Measurements from ENCODE around the gene MAS1.

MAS1 gene

DNA sequence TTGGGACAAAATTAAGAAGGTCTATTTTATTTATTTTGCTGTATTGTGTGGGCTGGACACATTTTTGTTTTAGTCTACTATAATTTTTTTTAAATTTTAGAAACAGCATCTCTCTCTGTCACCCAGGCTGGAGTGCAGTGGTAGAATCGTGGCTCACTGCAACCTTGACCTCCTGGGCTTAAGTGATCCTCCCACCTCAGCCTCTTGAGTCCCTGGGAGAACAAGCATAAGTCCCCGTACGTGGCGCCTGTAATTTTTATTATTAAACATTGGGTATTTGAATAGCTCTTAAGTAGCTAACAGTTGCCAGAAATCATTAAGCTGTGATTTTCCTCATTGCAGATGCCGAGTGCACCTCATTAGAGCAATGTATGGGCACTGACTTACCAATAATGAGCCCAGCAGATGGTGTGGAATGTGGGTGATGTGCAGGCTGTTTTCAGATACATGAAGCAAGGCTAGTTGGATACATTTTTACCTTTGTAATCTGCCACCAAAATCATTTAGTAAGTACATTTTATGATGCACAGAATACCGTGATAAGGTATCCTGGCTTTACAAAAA, 10.3 kb upstream of the MAS1 start:
- no peak for DNase-seq (ENCODE audit: low read depth)

DNA sequence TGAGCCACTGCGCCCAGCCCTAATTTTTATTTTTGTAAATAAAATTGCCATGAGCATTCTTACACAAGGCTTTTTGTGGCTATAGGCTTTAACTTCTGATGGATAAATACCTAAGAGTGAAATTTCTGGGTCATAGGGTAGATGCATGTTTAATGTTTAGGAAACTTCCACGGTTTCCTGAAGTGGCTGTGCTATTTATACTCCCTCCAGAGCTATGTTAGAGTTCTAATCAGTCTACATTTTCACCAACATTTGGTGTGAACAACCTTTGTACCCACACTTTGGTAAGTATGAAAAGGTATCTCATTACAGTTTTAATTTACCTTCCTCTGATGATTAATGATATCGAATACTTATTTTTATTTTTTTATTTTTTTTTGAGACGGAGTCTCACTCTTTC, 6.1 kb upstream of the MAS1 start:
- DNase-seq (ENCODE audit: low read depth), result no peak

DNA sequence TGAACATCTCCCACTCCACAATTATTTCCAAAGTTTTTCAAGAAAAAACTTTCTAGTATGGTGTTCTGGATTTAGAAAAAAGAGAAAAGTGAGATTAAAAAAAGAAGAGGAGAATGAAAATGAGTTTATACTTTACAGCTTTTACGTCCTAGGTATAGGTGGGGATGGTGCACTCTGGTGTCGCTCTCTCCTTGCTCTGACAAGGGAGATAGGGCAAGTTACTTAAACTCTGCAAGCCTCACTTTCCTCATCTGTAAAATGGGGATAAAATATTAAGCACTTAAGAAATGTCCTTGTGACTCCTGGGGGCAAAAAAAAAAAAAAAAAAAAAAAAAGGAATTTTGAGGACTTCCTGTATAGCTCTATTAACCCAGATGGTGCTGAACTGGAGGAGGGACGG, 4.5 kb upstream of the MAS1 start:
- DNase-seq (ENCODE audit: low read depth), result no peak

GRCh38 chr6:159887146-159887545, 3.6 kb upstream of the MAS1 start:
- no peak for DNase-seq (ENCODE audit: low read depth)

DNA sequence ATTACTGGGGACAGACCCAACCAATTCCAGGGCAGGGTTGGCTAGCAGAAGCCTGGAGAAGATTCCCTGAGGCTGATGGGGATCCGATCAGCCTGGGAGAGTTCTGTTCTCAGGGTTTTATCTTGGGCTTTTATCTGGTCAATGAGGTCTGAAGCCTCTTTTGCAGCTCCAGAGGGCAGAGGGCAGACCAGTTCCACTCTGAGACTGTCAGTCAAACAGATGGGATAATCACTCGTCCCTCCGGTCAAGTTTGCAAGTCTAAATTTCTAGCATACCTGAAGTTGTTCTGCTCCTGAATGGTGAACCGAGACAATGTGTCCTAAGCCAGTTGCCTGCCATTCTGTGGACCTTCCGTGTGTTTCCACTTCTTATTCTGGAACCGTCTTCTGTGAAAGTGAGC, 3.0 kb upstream of the MAS1 start:
- DNase-seq (ENCODE audit: low read depth), result no peak

DNA sequence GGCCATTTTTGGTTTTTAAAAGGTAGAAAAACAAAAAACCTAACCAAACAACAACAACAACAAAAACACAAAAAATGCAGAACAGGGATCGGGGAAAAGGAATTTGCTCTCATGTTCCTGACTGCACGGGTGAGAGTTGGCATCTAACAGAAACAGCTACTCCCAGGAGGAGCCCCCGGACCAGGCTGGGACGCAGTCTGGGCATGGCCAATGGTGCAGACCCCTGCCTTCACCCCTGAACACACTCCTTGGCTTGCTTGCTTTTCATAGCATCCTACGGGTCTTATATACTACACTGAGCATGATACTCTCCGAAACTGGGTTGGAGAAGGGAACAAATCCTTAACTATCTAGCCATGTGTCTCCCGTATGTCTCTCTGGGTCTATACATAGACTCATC, 587 bp upstream of the MAS1 start:
- DNase-seq (ENCODE audit: low read depth), result no peak

GRCh38 chr6:159892053-159892452, 1.3 kb downstream of the MAS1 start:
- DNase-seq (ENCODE audit: low read depth), result no peak

GRCh38 chr6:159893064-159893463, 2.3 kb downstream of the MAS1 start:
- DNase-seq (ENCODE audit: low read depth), result no peak

- no peak for DNase-seq (ENCODE audit: low read depth)
Observed at GRCh38 chr6:159894991-159895390, 4.2 kb downstream of the MAS1 start.

- DNase-seq (ENCODE audit: low read depth), result no peak
Observed at GRCh38 chr6:159897603-159898002, 6.8 kb downstream of the MAS1 start.

- no peak for DNase-seq (ENCODE audit: low read depth)
Observed at GRCh38 chr6:159898519-159898918, 7.7 kb downstream of the MAS1 start.

- no peak for DNase-seq (ENCODE audit: low read depth)
Observed at GRCh38 chr6:159899994-159900745, 9.4 kb downstream of the MAS1 start.

- DNase-seq (ENCODE audit: low read depth), result no peak
Observed at GRCh38 chr6:159902620-159903019, 11.8 kb downstream of the MAS1 start.

DNA sequence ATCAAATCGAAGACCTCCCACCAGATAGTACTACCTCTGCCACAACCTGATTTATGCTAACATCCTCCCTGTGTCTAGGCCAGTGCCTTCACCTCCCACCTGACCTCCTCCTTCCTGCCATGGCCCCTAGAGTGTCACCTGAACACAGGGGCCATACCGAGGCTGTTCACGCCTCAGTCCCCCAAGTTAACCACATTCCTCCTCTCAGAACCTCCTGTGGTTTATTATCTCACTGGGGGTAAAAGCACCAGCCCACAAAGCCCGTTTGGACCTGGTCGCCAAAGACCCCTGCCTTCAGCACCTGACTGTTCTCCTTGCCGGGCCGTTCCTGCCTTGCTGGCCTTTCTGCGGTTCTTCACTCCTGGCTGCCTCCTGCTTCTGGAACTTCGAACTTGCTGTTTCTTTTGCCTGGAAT, 13.7 kb downstream of the MAS1 start:
- DNase-seq (ENCODE audit: low read depth), result no peak

GRCh38 chr6:159906400-159906799, 15.6 kb downstream of the MAS1 start:
- no peak for DNase-seq (ENCODE audit: low read depth)

DNA sequence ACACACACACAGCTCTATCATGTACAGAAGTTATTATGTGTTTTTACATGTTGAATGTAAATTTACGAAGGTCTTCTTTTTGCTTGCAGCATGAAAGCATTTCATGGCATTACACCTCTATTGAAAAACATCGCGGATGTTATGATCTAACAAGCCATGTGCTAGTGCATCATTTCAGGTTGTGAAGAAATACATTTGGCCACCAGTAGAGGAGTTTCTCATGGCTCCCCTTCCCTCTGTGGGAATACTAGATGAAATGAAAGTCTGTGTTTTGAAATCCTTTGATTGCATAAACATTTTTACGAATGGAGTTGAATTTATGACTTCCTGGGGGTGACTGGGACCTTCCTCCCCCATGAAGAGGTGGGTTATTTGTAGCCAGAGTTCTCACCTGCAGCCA, 17.7 kb downstream of the MAS1 start:
- no peak for DNase-seq (ENCODE audit: low read depth)

GRCh38 chr6:159908979-159909378, 18.2 kb downstream of the MAS1 start:
- DNase-seq (ENCODE audit: low read depth), result no peak

DNA sequence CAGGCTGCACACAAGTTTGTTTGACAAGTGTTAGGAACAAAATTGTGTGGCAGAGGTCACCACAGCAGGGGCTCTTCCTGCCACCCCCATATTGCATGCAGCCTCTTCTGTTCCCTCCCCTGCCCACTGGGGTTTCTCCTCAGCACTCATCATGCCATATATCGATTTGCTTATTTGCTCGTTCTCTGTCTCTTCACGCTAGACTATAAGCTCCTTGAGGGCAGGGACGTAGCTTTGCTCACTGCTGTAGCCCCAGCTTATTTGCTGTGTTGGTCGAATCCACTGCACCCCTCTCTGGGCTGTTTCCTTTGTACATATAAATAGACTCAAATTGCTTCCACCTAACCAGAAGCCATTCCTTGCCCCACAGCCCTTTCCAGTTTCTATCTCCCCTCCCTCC, 19.6 kb downstream of the MAS1 start:
- DNase-seq (ENCODE audit: low read depth), result no peak

- no peak for DNase-seq (ENCODE audit: low read depth)
Observed at GRCh38 chr6:159913375-159913774, 22.6 kb downstream of the MAS1 start.

GRCh38 chr6:159913862-159914564, 23.2 kb downstream of the MAS1 start:
- no peak for DNase-seq (ENCODE audit: low read depth)

- no peak for DNase-seq (ENCODE audit: low read depth)
Observed at GRCh38 chr6:159914565-159914923, 23.8 kb downstream of the MAS1 start.

DNA sequence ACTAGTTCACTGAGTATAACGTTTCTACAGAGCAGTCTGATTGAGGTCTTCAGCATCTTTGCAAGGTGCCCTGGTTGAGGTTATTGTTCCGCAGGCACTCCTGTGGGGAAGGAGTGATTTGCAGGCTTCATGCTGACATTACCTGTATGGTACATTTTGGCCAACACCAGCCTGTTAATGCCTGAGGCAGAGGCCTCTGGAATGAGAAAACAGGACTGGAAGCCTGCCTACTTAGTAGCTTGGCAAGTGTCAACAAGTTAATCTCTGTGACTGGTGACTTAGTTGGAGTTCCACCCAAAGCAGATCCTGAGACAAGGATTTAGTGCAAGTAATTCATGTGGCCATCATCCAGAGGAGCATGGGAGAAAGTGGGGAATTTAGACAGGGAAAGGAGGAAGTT, 24.6 kb downstream of the MAS1 start:
- no peak for DNase-seq (ENCODE audit: low read depth)

DNA sequence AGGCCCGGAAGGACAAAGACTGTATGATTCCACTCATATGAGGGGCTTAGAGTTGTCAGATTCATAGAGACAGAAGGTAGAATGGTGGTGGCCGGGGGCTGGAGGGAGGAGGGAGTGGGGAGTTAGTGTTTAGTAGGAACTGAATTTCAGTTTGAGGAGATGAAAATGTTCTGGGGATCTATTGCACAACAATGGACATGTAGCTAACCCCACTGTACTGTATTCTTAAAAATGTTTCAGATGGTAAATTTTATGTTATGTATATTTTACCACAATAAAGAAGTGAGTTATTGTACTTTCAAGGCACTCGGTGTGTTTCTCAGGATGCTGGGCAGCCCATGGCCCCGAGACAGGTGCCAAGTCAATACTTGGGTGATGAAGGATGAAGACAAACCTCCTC, 25.4 kb downstream of the MAS1 start:
- no peak for DNase-seq (ENCODE audit: low read depth)

DNA sequence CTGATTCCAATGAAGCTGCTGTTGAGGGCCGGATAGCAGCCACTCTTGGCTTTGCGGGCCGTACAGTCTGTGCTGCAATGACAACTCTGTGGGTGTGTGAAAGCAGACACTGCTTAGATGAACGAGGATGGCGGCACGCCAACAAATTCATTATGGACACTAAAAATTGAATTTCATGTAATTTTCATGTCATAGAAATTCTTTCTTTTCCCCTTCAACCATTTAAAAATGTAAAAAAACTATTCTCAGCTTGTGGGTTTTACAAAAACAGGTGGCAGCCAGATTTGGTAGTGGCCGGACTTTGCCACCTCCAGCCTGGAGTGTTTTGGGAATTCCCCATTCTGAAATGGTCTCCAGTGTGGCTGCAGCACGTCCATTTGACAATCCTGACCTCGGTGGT, 26.0 kb downstream of the MAS1 start:
- no peak for DNase-seq (ENCODE audit: low read depth)
